ENCODE results near the gene SVOP. TPM values are rescaled to one million over a fixed set of nuclear protein-coding genes. Genes with fewer than 3 reads are reported as not detected.
"Not testable (repeated sequence)": the region's sequence is repeated elsewhere in the genome, so short reads cannot be mapped to it uniquely, and the experiment has no call there.

Gene SVOP
- total RNA-seq, 1 donor from 2014 or later = 1.9 TPM

GRCh38 chr12:109036975-109037374, 16.1 kb upstream of the SVOP start:
- ATAC-seq (no peak), DNase-seq (no peak)
- intact Hi-C loops (cut with micrococcal nuclease) = no loop called here

DNA sequence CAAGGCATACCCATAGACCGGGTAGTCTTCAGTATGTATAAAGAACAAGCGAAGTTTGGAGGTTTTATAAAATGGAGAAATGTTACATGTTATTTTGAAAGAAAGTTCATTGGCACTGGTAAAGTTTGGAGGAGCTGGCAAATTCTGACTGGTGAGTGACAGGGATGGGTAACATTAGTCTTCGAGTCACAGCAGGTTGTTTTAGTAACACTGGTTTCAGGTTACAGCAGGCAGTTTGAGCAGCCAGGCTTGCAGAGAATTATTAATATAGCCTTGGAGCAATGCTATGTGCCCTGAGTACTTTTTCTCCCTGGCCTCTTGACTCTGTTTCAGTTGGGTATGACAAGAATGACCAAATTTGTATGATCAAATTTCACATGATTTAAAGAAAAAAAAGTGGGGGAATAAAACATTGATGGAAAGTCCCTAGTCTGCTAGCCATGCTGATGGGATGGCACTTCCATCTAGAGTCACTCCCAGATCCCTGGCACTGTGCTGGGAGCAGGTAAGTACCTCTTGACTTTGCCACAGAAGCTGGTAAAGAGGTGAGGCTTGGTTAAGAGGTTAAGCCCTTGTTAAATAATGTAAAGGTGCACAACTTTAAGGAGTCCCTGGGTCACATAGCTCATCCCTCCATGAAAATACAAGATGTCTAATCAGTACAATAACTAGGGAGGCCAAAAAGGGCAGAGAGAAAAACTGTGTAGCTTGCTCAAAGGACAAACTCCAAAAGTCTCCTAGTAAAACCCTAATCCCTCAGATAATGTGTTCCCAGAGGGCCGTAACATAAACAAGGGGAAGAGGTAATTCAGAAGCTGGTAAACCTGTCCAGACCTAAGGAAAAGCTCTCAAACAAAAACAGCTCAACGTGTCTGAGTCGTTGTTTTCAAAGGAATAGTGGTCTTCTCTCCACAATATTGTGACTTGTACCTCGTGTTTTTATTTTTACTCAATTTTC, 12.7 kb upstream of the SVOP start:
- intact Hi-C loops (cut with micrococcal nuclease) = no loop called here
- DNase-seq = no peak
- ATAC-seq = no peak

GRCh38 chr12:109029411-109029810, 8.5 kb upstream of the SVOP start:
- intact Hi-C loops (cut with micrococcal nuclease) = no loop called here
- no peak for ATAC-seq
- DNase-seq = no peak

GRCh38 chr12:109028624-109029023, 7.8 kb upstream of the SVOP start:
- intact Hi-C loops (cut with micrococcal nuclease); ATAC-seq; DNase-seq: not testable (repeated sequence)

- no peak for DNase-seq
- no peak for ATAC-seq
- intact Hi-C loops (cut with micrococcal nuclease) = no loop called here
These were observed 6.9 kb upstream of the SVOP start for GRCh38 chr12:109027767-109028166.

- ATAC-seq = no peak
- DNase-seq = no peak
- intact Hi-C loops (cut with micrococcal nuclease) = no loop called here
These were observed 597 bp downstream of the SVOP start for GRCh38 chr12:109020146-109020795.

DNA sequence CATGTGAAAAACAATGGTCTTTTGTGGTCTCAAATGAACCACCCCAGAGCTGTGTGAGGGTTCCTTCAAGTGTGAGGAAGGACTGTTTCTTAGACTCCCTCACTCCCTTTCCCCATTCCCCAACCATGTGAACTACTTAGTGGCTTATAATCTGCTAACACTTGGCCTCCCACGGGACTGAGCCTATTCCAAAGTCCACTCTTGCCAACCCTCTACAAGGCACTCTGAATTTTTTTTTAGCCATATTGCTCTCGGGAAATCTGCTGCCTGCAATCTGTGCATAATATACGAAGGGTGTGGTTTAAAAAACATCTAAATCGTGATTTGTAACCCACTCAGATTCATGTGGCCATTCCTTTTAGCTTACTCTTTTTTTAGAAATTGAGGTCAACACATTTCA, 2.6 kb downstream of the SVOP start:
- intact Hi-C loops (cut with micrococcal nuclease) = no loop called here
- DNase-seq = no peak
- ATAC-seq = no peak

DNA sequence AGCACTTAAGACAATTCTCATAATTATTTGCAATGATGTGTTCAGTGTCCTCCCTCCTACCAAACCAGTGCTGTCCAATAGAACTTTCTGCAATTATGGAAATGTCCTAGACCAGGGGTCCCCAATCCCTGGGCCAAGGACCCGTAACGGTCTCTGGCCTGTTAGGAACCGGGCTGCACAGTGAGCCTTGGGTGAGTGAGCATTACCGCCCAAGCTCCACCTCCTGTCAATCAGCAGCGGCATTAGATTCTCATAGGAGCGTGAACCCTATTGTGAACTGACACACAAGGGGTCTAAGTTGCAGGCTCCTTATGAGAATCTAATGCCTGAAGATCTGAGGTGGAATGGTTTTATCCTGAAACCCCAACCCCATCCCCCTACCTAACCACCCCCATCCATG, 3.9 kb downstream of the SVOP start:
- DNase-seq (no peak), ATAC-seq (no peak)
- intact Hi-C loops (cut with micrococcal nuclease) = no loop called here

- DNase-seq (no peak), ATAC-seq (no peak)
- intact Hi-C loops (cut with micrococcal nuclease) = no loop called here
These were observed 4.9 kb downstream of the SVOP start for GRCh38 chr12:109016016-109016415.

- DNase-seq (no peak), ATAC-seq (no peak)
- intact Hi-C loops (cut with micrococcal nuclease) = no loop called here
These were observed 5.7 kb downstream of the SVOP start for GRCh38 chr12:109014984-109015765.

- ATAC-seq (no peak), DNase-seq (no peak)
- intact Hi-C loops (cut with micrococcal nuclease) = no loop called here
These were observed 10.6 kb downstream of the SVOP start for GRCh38 chr12:109010259-109010658.

- DNase-seq (no peak), ATAC-seq (no peak)
- intact Hi-C loops (cut with micrococcal nuclease) = no loop called here
These were observed 11.1 kb downstream of the SVOP start for GRCh38 chr12:109009766-109010165.

DNA sequence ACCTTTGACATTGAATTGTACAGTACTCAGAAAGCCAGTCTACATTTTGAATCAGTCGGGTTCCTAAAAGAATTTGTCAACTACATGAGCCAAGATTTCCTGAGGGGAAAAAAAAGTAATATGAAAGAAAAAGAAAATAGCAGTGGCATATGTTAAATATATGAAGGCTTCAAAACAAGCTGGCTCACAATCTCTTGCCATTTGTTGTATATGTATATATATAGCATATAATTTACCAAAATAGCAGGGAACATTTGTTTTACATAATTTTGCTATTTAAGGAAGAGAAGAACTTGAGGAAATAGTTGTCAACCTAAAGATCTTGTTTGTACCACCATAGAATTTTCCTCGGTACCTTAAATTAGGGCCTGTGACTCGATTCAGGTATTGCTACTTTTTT, 16.9 kb downstream of the SVOP start:
- intact Hi-C loops (cut with micrococcal nuclease) = no loop called here
- ATAC-seq (no peak), DNase-seq (no peak)

DNA sequence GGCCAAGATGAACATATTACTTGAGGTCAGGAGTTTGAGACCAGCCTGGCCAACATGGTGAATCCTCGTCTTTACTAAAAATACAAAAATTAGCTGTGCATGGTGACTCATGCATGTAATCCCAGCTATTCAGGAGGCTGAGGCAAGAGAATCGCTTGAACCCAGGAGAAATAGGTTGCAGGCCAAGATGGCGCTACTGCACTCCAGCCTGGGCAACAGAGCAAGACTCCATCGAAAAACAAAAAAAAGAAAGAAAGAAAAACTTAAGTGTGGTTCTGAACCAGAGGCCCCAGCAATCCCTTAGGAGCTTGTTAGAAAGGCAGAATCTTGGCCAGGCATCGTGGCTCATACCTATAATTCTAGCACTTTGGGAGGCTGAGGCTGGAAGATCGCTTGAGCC, 24.5 kb downstream of the SVOP start:
- ATAC-seq (no peak), DNase-seq (no peak)
- intact Hi-C loops (cut with micrococcal nuclease) = no loop called here

- DNase-seq (no peak), ATAC-seq (no peak)
- intact Hi-C loops (cut with micrococcal nuclease) = no loop called here
These were observed 25.4 kb downstream of the SVOP start for GRCh38 chr12:108995370-108995992.

DNA sequence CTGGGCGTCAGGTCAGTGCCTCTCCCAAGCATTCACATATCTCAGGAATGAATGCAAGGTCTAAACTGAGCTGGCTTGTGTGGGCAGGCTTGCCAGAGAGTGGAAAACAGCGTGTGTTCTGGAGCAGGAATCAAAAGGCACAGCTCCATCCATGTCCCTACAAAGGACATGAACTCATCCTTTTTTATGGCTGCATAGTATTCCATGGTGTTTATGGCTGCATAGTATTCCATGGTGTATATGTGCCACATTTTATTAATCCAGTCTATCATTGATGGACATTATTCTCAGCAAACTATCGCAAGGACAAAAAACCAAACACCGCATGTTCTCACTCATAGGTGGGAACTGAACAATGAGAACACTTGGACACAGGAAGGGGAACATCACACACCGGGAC, 30.8 kb downstream of the SVOP start:
- DNase-seq; intact Hi-C loops (cut with micrococcal nuclease); ATAC-seq: not testable (repeated sequence)

DNA sequence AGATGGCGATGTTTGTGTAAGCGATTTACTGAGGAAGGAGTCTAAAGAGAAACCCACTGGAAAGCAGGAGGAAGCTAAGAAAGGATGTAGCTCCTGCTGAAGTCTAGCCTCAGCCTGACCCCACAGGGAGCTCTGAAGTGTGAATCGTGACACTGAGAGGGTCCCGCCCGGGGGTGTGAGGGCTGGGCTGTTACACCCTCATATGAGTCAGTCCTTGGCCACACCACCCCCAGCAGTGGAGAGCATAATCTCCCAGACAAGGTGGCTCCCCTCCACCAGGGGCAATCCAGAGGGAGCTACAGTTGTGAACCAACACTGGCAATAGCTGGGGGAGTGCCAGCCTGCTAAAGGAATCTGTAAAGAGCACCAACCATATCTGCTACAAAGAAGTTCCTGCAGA, 31.5 kb downstream of the SVOP start:
- ATAC-seq (no peak), DNase-seq (no peak)
- intact Hi-C loops (cut with micrococcal nuclease) = no loop called here

GRCh38 chr12:108985750-108986149, 35.1 kb downstream of the SVOP start:
- DNase-seq (no peak), ATAC-seq (no peak)
- intact Hi-C loops (cut with micrococcal nuclease) = no loop called here

DNA sequence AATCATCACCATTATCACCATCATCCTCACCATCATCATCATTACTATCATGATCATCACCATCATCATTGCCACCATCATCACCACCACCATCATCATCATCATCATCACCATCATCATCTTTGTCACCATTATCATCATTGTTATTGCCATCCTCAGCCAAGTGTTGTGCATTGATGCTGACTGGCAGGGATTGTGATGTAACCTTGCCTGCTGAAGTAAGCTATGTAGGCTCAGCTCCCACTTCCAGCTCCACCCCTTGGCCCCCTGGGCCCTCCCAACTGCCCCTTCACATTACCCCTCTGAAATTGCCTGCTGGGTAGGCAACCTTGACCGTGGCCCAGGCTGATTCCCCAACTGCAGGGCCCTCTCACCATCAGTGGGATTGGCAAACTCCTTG, 37.6 kb downstream of the SVOP start:
- DNase-seq = no peak
- intact Hi-C loops (cut with micrococcal nuclease) = no loop called here

More for the DNA sequence above, 37.6 kb downstream of the SVOP start:
- ATAC-seq = no peak

Data from left ventricle myocardium superior (tissue), 1 donor.